ENCODE measurements around the gene SLC11A2. TPM values are rescaled to one million over a fixed set of nuclear protein-coding genes. Genes with fewer than 3 reads are reported as not detected.
A peak's percentile ranks its signal among the peaks of the same experiment; 100 is the strongest.

The SLC11A2 gene
- total and polyA plus RNA-seq, 9 of the 15 experiments (the other 6 are each of a cell fraction or from before 2014, with no cell fraction given) = 21.1 to 54.0 (median 32.9) TPM

DNA sequence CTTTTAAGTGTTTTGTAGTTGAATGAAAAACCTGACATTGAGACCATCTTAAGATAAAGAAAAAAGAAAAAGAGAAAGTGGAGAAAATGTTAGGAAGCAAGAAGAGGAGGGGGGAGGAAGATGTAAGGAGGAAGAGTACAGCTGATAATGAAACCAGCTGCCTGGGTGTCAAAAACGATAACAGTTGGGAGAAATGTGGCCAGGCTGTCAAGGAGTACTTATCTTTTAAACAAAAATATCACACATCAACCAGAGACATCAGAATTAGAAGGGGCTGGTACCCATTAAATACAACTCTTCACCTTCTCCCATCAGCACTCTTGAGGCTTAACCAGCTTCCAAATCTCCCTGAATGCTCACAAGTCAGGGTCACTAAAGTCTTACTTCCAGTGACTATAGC is 4.5 kb downstream of the SLC11A2 start (continued):
- TF ChIP-seq NRF1 (conservative IDR thresholded peaks at IDR 0.05 in 1 of 2, IDR thresholded peaks at IDR 0.05 in 1 of 2) = no peak
- no peak for TF ChIP-seq TARDBP (IDR thresholded peaks at IDR 0.05)
- TF ChIP-seq, protein P1, sequence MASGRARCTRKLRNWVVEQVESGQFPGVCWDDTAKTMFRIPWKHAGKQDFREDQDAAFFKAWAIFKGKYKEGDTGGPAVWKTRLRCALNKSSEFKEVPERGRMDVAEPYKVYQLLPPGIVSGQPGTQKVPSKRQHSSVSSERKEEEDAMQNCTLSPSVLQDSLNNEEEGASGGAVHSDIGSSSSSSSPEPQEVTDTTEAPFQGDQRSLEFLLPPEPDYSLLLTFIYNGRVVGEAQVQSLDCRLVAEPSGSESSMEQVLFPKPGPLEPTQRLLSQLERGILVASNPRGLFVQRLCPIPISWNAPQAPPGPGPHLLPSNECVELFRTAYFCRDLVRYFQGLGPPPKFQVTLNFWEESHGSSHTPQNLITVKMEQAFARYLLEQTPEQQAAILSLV (tag; IDR thresholded peaks at IDR 0.05) = no peak
- TF ChIP-seq EP400 (IDR thresholded peaks at IDR 0.05) = peak; percentile 45
- no peak for TF ChIP-seq ZNF140 (CRISPR knock-in tag; IDR thresholded peaks at IDR 0.05)
- TF ChIP-seq, protein P2, sequence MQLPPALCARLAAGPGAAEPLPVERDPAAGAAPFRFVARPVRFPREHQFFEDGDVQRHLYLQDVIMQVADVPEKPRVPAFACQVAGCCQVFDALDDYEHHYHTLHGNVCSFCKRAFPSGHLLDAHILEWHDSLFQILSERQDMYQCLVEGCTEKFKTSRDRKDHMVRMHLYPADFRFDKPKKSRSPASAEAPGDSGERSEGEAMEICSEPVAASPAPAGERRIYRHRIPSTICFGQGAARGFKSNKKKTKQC (CRISPR knock-in tag; IDR thresholded peaks at IDR 0.05) = no peak
- TF ChIP-seq CREB1 (IDR thresholded peaks at IDR 0.05) = 0 out of 2 replicates have a peak, but pooled peaks have one; percentile 23
- no peak for TF ChIP-seq CREB1 (CRISPR knock-in tag; IDR thresholded peaks at IDR 0.05)
- no peak for TF ChIP-seq GABPB1 (CRISPR knock-in tag; IDR thresholded peaks at IDR 0.05)
- TF ChIP-seq IFI16 (CRISPR knock-in tag; IDR thresholded peaks at IDR 0.05) = no peak
- TF ChIP-seq, protein P3, sequence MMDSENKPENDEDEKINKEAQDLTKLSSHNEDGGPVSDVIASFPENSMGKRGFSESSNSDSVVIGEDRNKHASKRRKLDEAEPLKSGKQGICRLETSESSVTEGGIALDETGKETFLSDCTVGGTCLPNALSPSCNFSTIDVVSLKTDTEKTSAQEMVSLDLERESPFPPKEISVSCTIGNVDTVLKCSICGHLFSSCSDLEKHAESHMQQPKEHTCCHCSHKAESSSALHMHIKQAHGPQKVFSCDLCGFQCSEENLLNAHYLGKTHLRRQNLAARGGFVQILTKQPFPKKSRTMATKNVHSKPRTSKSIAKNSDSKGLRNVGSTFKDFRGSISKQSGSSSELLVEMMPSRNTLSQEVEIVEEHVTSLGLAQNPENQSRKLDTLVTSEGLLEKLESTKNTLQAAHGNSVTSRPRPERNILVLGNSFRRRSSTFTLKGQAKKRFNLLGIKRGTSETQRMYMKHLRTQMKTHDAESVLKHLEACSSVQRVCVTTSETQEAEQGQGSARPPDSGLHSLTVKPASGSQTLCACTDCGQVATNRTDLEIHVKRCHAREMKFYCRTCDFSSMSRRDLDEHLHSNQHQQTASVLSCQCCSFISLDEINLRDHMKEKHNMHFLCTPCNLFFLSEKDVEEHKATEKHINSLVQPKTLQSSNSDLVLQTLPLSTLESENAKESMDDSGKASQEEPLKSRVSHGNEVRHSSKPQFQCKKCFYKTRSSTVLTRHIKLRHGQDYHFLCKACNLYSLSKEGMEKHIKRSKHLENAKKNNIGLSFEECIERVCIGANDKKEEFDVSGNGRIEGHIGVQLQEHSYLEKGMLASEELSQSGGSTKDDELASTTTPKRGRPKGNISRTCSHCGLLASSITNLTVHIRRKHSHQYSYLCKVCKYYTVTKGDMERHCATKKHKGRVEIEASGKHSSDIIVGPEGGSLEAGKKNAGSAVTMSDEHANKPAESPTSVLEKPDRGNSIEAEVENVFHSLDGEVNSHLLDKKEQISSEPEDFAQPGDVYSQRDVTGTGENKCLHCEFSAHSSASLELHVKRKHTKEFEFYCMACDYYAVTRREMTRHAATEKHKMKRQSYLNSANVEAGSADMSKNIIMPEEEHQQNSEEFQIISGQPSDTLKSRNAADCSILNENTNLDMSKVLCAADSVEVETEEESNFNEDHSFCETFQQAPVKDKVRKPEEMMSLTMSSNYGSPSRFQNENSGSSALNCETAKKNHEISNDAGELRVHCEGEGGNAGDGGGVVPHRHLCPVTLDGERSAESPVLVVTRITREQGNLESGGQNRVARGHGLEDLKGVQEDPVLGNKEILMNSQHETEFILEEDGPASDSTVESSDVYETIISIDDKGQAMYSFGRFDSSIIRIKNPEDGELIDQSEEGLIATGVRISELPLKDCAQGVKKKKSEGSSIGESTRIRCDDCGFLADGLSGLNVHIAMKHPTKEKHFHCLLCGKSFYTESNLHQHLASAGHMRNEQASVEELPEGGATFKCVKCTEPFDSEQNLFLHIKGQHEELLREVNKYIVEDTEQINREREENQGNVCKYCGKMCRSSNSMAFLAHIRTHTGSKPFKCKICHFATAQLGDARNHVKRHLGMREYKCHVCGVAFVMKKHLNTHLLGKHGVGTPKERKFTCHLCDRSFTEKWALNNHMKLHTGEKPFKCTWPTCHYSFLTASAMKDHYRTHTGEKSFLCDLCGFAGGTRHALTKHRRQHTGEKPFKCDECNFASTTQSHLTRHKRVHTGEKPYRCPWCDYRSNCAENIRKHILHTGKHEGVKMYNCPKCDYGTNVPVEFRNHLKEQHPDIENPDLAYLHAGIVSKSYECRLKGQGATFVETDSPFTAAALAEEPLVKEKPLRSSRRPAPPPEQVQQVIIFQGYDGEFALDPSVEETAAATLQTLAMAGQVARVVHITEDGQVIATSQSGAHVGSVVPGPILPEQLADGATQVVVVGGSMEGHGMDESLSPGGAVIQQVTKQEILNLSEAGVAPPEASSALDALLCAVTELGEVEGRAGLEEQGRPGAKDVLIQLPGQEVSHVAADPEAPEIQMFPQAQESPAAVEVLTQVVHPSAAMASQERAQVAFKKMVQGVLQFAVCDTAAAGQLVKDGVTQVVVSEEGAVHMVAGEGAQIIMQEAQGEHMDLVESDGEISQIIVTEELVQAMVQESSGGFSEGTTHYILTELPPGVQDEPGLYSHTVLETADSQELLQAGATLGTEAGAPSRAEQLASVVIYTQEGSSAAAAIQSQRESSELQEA (IDR thresholded peaks at IDR 0.05; ENCODE audit: low read depth) = no peak
- TF ChIP-seq ZEB2 (IDR thresholded peaks at IDR 0.05) = peak; percentile 61; the same call in 1 of the 2 replicates
- peak; percentile 29; the same call in 1 of the 2 replicates for TF ChIP-seq ELF1 (tag; IDR thresholded peaks at IDR 0.05)
- no peak for TF ChIP-seq CBX2 (IDR thresholded peaks at IDR 0.05; ENCODE audit: insufficient read depth, low read length, poor library complexity, severe bottlenecking)
- TF ChIP-seq KLF1 (tag; IDR thresholded peaks at IDR 0.05) = no peak
- no peak for TF ChIP-seq ZNF3 (CRISPR knock-in tag; IDR thresholded peaks at IDR 0.05)
- TF ChIP-seq SMAD1 (IDR thresholded peaks at IDR 0.05; ENCODE audit: low read depth, low read length, partially characterized antibody) = no peak
- TF ChIP-seq, protein P4, sequence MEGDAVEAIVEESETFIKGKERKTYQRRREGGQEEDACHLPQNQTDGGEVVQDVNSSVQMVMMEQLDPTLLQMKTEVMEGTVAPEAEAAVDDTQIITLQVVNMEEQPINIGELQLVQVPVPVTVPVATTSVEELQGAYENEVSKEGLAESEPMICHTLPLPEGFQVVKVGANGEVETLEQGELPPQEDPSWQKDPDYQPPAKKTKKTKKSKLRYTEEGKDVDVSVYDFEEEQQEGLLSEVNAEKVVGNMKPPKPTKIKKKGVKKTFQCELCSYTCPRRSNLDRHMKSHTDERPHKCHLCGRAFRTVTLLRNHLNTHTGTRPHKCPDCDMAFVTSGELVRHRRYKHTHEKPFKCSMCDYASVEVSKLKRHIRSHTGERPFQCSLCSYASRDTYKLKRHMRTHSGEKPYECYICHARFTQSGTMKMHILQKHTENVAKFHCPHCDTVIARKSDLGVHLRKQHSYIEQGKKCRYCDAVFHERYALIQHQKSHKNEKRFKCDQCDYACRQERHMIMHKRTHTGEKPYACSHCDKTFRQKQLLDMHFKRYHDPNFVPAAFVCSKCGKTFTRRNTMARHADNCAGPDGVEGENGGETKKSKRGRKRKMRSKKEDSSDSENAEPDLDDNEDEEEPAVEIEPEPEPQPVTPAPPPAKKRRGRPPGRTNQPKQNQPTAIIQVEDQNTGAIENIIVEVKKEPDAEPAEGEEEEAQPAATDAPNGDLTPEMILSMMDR (IDR thresholded peaks at IDR 0.05 in 2 of 3, conservative IDR thresholded peaks at IDR 0.05 in 1 of 3; ENCODE audit: insufficient read depth in 2 of 3, low read depth in 1 of 3, low read length in 3 of 3) = no peak
- no peak for TF ChIP-seq GTF2F1 (IDR thresholded peaks at IDR 0.05; ENCODE audit: low read depth, low read length)
- TF ChIP-seq SREBF2 (CRISPR knock-in tag; IDR thresholded peaks at IDR 0.05) = no peak
